Stimulated activated CD8-positive, alpha-beta memory T cell treated with anti-CD3 and anti-CD28 coated beads, Interleukin-7, amount 100 ng/mL, for 1 hour (primary cell): ENCODE measurements around the gene NECTIN2.

Source experiments
- DNase-seq, 2 donors: peaks; one replicate each; pipeline ENCODE4 v3.0.0-alpha.2; 2020; ENCODE audit warnings: low read depth in 2 of 2

NECTIN2 gene

GRCh38 chr19:44845612-44846454 is at the start of gene NECTIN2:
NECTIN2 (plus strand) TSS chr19:44846297; CDS start chr19:44846526, 229 bp downstream.
- DNase-seq: peak; percentile 46 to 50

GRCh38 chr19:44796701-44797115 is 49.4 kb upstream of the NECTIN2 start:
- no peak for DNase-seq

DNA sequence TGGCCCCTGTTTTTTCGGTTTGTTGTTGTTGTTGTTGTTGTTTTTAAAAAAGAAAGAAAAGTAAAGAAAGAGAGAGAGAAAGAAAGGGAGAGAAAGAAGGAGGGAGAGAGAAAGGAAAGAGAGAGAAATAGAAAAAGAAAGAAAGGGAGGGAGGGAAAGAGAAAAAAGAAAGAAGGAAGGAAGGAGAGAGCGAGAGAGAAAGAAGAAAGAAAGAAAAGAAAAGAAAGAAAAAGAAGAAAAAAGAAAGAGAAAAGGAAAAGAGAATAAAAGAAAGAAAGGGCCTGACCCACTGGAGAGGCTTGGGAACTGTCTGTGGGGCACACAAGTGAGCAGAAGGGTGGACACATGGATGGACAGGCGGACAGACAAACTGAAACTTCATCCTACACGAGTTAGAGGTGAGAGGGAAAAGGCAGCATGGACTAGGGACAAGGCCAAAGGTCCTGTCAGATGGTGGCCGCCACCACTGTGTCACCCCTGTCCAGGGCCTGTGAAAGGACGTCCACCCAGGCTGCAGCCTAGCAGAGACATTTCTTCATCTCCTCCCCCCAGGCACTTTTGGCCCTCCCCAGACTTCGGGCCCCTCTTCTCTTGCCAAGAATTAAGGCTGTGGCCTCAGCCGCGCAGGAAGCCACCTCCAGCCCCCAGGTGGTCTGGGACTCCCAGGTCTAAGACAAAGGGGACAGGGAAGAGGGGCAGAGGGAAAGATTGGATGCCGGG is 46.3 kb upstream of the NECTIN2 start:
- no peak for DNase-seq

- peak; percentile 51 to 72 for DNase-seq
Observed at GRCh38 chr19:44800461-44800860, 45.6 kb upstream of the NECTIN2 start.

- DNase-seq: no peak
Observed at GRCh38 chr19:44803442-44804428, 42.4 kb upstream of the NECTIN2 start.

DNA sequence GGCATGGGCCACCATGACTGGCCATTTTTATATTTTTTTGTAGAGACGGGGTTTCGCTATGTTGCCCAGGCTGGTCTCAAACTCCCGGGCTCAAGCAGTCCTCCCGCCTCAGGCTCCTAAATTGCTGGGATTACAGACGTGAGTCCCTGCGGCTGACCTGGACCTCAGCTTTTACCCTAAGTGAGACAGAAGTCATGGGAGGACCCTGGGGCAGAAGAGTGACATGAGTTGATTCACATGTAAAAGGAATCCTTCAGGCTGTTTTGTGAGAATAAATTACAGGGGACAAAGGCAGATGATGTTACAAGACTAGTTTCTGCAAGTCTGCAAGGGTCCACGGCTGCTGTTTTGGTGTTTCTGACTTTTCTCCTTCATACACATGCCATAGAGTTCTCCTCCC is 39.8 kb upstream of the NECTIN2 start:
- DNase-seq: no peak

GRCh38 chr19:44807162-44807561 is 38.9 kb upstream of the NECTIN2 start:
- DNase-seq: no peak

DNA sequence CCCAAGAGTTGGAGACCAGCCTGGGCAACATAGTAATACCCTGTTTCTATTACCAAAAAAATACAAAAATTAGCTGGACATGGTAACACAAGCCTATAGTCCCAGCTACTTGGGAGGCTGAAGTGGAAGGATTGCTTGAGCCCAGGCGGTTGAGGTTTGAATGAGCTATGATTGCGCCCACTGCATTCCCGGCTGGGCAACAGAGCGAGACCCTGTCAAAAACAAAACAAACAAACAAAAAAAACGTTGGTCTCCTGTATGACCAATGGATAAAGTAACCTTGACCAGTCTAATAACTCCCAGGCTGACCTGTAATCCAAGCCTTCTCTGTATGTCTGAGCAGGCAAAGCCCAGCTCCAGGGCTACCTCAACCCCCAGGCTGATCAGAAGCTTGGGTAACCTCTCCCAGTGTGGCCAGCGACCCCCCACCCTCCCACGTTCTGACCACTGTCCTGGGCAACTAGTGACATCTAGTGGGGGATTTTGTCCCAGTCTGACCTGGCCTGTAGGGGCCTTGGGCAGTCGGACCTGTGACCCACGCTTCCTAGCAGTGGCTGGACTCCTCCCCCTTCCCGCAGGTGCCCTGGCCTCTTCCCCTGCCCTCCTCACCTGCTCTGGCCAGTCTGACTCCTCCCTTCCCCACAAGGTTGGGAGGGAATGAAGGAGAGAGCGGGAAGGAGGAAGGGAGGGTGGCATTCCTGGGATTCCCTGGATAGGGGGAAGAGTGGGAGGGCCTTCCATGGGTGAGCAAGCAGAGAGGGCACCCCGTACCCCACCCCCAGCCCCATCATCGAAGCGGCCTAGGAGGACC is 38.2 kb upstream of the NECTIN2 start:
- no peak for DNase-seq

DNA sequence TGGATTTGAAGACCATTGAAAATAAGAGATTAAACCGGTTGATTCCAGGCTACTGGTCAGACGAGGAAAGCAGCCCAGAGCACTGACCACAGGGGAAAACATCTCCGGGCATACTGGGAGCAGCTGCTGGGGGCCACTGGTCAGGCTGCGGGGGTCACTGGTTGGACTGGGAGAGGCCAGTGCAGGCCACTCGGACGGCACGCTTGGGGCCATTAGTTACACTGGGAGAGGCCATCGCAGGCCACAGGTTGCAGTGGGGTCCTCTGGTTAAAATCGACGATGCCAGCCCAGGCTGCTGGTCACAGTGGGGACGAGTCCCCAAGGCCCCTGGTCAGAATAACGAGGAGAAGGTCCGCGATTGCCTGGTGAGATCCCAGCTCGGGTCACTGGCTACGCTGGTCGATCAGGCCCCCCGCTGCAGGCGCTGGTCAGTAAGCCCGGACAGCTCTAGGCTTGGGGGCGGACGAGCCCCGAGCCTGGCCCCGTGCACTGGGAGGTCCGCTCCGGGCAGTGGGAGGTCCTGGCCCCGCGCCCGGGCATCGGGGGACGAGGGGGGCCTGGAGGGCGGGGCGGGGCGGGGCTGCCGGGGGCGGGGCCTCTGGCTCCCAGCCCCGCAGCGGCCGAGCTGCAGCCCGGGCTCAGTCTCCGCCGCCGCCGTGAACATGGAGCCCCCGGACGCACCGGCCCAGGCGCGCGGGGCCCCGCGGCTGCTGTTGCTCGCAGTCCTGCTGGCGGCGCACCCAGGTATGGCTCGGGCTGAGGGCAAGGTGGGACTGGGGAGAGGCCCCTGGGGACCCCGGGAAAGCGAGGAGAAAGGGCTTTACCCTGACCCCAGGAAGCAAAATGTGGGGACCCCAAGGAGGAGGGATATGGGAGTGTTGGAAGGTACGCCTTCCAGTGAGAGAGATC is 37.4 kb upstream of the NECTIN2 start, which contains the start of gene BCAM:
Gene BCAM, plus strand, starts transcription at position 641 of the 909 bp plus-strand sequence. Its CDS starts 22 bp downstream, at position 663.
- DNase-seq: no peak

DNA sequence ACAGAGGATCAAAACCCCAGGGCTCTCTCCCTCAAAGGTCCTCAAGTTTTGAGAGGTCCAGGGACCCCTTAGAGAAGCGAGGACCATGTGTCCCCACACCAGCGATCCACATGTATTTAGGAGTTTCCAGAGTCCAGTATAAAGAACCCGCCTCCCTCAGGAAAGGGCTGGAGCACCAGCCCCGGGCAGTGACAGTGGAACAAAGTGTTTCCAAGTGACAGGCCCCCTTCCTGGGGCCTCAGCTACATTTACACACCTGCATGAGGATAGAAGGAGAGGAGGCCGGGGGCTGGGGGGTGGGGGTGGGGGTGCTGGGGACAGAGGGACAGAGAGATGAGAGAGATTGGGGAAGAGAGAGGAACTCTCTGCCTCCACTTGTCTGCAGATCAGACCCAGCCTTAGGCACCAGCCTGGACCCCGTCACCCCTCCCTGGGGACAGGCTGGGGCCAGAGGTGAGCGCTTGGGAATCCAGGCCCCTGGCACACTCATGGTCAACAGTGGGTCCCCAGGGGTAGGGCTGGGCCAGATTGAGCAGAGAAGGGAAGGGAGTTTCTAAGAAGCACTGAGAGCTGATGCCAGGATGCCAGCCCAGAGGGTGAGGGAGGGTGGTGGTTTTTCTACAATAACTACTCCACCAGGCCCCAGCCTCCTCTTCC is 36.4 kb upstream of the NECTIN2 start:
- no peak for DNase-seq

DNA sequence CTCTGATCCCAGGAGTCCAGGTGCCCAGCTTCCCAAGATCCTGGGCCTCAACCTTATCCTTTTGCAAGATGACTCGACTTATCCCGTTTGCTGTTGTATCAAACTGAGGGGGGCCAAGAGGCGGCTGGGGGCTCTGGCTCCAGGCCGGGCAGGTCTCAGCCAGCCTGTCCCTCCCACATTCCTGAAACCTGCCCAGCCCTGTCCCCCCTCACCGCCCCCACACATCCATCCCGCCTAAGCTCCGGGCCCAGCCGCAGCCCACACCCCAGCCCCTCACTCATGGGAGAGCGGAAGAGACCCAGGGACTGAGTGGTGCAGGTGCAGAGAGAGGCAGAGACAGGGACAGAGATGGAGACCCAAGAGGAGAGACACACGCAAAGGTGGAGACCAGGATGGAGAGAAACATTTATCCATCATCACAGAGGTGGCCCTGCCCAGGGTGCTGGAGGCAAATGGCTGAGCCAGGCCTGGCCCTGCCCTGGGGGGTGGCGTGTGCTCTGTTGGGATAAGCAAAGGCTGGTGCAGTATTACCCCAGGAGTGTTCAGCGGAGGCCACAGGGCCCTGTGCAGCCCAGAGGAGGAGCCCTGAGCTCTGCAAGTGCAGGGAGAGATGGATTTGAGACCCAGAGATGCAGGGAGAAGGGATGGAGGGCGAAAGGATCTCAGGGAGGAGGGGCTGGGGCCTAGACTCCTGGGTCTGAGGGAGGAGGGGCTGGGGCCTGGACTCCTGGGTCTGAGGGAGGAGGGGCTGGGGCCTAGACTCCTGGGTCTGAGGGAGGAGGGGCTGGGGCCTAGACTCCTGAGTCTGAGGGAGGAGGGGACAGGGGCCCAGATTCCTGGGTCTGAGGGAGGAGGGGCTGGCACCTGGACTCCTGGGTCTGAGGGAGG is 35.6 kb upstream of the NECTIN2 start:
- DNase-seq: no peak

- no peak for DNase-seq
Observed at GRCh38 chr19:44811122-44811419, 35.0 kb upstream of the NECTIN2 start.

- DNase-seq: no peak
Observed at GRCh38 chr19:44812142-44812718, 33.9 kb upstream of the NECTIN2 start.

GRCh38 chr19:44813070-44813840 is 32.8 kb upstream of the NECTIN2 start:
- DNase-seq: no peak

- DNase-seq: no peak
Observed at GRCh38 chr19:44813841-44814470, 32.1 kb upstream of the NECTIN2 start.

- DNase-seq: no peak
Observed at GRCh38 chr19:44814517-44814916, 31.6 kb upstream of the NECTIN2 start.

DNA sequence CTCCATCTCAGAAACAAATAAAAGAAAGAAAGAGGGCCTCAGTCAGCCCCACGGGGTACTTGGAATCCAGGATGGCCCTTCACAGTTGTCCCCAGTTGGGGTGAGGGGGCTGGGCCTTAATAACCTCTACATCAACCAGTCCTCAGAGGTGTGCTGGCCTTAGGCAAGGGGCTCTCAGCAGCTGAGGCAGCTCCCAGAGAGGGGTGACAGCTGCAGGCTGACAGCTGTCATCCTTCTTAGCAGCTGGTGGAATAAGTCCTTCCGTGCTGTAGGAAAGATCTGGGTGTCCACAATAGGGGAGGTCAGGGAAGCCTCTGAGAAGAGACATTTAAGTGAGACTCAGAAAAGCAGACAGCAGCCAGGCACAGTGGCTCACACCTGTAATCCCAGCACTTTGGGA is 29.8 kb upstream of the NECTIN2 start:
- no peak for DNase-seq
